Gastrocnemius medialis (tissue), 4 donors: ENCODE data around the gene PPARG.
A peak's percentile ranks its signal among the peaks of the same experiment; 100 is the strongest.

Source experiments
- CTCF ChIP-seq, 5 experiments: fragments of 450-650 bp in 3 of 5; fragments of 200-600 bp in 2 of 5; sonication (generic) in 2 of 5; IDR thresholded peaks in 4 of 5; conservative IDR thresholded peaks in 1 of 5; 1 replicate in 4 of 5; 2 replicates in 1 of 5; pipeline ENCODE4 v1.5.1; 2016 to 2019; ENCODE audit warnings: antibody characterized with exemption in 5 of 5, mild to moderate bottlenecking in 3 of 5, moderate library complexity in 3 of 5
- POLR2A ChIP-seq, 2 donors: fragments of 450-650 bp; IDR thresholded peaks; one replicate each; pipeline ENCODE4 v1.6.1; 2017; ENCODE audit warnings: antibody characterized with exemption in 2 of 2, mild to moderate bottlenecking in 2 of 2, moderate library complexity in 2 of 2

GRCh38 chr3:12370758-12371157, 81.9 kb downstream of the PPARG start:
- TF ChIP-seq CTCF (IDR thresholded peaks at IDR 0.05 in 4 of 5, conservative IDR thresholded peaks at IDR 0.05 in 1 of 5) (peak in 2 of 5 experiments; percentile 22 to 27), POLR2A (IDR thresholded peaks at IDR 0.05) (no peak)
